DLD1 (cell line): Measurements from ENCODE around the gene PLA2G4F.

Source experiments
- in situ Hi-C: cut with HindIII; loops from 2 replicates; pipeline ENCODE4 v1.10.0; 2017; ENCODE audit warnings: low sequenced_read_pairs

PLA2G4F gene

DNA sequence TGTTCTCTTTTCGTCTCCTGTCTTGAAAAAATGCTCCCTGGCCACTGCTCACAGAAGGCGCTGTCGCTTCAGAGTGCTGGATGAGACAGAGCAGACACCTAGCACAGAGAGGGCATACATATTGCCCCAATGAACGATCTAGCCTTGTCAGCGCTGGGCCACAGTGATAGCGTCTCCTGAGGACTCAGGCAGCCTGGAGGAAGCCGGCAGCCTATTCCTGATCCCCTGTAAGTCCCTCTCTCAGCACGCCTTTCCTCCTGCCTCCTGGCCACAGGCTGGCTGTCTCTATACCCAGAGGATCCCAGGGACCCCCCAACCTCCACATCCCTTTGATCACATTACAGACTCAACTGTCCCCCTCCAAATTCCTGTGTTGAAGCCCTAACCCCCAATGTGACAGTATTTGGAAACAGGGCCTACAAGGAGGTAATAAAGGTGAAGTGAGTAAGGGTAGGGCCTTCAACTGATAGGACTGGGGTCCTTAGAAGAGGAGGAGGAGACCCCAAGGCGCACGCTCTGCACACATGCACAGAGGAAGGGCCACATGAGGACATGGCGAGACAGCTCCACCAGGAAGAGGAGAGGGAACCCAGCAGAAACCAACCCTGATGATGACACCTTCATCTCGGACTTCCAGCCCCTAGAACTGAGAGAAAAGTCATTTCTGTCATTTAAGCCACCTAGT lies 7.5 kb downstream of the PLA2G4F start:
- in situ Hi-C loops, result no loop called here

DNA sequence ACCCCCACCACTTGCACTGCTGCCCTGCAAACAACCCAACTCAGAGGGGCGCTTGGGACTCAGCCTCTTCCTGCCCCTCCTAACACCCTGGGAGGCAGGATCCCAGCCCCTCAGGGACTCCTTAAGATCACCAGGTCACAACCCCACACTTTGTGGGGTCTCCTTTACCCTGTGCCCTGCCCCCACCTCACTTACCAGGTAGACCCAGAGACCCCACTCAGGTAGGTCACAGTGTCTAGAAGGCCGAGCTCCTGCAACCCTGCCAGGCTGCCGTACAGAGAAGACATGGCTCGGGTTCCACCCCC lies 9.1 kb downstream of the PLA2G4F start:
- in situ Hi-C loops, result no loop called here

DNA sequence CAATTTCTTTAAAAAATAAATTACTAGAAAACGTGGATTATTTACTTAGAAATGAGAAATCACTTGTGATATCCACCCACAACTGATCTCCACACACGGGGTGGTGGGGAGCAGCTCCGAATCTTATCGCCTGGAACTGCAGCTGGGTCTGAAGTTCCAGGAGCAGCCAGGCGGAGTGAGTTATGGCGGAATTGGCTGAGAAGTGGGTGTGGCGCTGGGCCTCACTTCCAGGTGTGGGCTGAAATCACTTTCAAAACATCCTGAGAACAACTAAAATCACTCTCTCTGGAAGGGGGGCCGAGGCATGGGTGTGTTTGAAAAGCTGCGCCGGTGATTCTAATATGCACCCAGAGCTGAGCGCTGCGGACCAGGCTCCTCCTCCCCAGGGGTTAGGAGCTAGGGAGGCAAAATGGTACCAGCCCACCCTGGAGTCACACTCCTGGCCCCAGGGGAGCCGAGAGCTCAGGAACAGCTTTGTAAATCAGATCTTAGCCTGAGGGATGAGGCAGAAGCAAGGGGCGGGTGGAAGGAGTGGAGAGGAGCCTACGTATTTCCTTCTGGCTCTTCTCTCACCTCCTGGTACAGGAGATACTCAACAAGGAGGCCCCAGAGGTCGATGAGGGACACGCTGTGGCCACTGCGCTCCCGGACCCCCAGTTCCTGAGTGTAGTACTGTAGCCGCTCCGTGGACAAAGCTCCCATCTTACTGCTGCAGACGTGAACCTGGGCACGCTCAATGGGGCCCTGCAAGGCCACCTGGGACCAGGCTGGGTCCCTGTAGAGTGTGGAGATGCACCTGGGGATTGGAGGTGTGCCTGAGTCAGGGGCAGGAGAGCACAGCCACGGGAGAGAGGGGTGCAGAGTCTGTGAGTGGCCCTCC lies 9.6 kb downstream of the PLA2G4F start:
- in situ Hi-C loops, result no loop called here

DNA sequence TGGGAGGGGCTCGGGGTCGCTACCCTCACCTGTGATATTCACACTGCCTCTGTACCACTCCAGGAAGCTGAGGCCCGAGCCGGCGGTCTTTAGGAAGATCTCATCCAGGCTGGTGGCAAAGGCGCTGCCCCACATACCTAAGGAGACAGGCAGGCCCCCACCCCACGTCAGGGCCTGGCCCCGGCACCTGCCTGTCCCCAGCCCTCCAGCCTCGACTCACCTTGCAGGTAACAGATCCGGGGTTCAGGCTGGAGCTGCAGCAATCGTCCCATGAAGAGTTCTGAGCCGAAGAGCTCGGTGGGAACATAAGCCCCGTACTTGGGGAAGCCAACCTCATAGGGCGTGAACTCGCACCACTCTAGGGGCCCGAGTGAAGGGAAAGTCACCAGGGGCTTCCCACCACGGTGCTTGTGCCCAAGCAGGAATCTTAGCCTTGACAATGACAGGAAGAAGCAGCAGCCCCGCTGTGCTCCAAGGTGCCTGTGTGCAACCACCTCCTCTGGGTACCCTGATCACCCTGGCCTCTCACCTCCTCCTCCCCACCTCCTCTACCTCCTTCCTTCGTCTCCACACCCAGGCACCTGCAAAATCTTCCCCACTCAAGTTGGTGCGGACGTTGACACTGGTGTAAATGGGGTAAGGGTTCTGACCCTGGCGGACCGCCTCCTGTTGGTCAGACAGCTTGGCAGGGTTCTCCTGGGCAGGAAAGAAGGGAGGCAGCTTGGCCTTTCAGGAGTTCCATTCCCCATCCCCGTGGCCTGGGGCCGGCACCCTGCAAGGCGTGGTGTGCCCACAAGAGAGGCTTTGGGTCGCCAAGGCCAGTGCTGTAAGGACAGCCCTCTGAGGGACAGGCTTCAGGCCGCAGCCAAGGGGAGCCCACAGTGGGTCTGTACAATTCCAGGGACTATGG lies 10.6 kb downstream of the PLA2G4F start:
- in situ Hi-C loops, result no loop called here

DNA sequence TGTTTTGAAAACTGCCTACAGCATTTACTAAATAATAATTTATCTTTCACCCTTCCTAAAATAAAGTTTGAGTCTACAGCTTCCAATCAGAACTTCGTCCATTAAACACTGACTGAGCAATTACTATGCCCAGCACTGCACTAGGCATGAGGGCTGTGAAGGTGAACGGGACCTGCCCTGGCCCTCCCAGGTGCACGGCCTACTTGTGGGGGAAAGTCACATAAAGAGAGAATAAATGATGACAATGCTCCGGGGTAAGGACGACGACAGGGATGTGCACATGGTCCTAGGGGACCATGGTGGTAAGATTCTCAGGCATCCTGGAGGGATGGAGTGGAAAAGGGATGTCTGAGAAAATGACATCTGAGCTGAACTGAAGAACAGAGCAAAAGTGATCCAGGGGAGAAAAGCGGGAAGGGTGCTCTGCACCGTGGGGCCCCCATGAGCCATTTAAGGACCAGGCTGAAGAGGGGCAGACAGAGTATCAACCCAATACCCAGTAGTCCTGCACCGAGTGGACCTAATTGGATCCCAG lies 11.5 kb downstream of the PLA2G4F start:
- in situ Hi-C loops, result no loop called here

DNA sequence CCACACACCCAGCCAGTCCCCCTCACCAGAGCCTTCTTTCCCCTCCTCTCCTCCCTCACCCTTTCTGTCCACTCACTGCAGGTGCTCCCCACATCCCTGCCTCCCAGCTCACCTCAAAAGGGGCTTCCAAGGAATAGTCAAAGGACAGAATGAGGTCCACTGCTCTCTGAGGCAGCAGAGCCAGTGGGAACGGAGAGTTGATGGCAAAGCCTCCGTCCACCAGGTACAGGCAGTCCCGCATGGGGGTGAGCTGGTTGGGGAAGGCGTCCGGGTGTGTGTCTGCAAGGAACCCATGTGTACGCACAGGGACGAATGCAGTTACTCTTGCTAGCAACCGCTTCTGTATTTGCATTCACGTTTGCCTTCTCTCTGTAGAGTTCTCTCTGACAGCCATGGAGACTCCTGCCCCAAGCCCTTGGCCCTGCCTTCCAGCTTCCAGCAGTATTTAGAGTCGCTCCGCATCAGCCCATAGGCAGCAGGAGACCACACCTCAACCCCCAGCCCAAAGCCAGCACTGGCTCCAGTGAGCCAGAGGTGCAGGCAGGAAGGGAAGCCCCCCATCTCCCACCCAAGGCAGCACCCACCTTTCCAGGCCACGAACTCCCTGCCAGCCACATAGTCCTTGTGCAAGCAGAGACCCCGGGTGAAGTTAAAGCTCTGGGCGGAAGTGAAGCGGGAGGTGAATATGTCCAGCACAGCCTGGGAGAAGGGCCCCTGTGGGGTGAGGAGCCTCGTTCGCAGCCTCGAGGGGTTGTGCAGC lies 12.4 kb downstream of the PLA2G4F start:
- in situ Hi-C loops, result no loop called here

DNA sequence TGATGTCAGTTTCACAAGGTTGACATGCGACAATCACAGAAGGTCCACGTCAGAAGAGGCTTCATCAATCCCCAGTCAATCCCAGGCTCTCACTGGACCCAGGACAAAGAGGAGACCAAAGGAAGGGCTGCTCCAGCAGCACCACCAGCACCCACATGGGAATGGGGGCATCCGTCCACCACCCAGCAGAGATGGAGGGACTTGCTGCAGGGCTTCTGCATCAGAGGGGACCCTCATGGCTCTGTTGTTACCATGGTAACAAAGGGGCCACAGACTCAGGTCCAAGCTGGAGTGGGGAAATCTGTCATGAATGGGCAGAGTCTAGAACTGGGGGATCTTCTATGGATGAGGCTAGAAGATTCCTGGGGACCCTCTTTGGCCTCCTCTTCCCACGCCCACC lies 13.1 kb downstream of the PLA2G4F start:
- in situ Hi-C loops, result no loop called here

DNA sequence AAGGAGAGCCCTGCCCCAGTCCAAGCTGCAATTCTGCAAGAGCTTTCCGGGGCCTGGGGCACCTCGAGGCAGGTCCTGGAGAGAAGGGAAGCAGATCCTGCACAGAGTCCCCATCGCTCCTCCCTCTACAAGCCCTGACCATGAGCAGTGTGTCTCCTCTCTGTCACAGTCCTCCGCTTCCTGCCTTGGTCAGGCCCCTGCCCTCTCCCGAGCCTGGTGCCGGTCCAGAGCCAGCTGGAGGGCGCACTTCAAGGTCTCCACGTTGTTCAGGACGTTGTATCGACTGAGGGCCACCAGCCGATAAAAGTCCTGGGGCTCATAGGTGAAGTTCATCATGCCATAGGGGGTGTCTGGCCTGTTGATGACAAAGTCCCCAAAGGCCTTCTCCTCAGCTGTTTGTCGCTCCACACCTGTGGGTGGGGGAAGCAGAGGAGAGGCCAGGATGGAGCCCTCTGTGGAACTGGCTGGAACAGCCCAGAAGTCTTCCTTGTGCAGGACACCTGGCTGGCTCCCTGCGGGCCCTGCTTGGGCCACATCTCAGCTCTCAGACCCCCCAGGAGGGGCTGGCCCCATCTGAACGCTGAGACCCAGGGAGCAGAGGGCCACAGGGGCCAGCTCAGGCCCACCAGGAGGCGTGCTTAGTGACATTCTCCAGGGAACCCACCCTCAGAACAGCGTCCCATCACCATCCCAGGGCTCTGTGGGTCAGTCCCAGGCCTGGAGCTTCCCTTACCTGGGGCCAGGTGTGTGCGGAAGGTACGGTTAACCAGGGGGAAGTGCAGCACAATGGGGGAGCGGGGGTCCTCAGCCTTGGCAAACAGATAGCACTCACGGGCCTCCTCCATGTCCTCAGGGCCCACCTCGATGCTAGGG lies 14.4 kb downstream of the PLA2G4F start:
- in situ Hi-C loops, result no loop called here

DNA sequence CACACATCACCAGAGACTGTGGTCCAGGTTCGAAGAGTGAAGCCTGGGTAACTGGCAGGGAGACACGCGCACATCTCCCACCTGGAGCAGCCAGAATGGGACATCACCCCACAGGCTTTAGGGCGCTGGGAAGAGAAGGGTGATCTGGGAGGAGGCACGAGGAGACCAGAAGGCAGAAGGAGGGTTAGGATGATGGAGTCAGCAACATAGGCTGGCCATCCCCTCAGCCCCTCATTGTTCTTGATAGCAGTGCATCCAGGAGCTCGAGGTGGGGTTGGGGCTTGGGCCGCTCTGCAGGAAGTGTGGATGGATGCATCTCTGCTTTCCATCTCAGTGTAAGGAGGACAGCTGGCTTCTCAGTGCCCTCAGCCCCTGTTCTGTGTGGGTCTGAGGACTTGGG lies 15.2 kb downstream of the PLA2G4F start:
- in situ Hi-C loops, result no loop called here

DNA sequence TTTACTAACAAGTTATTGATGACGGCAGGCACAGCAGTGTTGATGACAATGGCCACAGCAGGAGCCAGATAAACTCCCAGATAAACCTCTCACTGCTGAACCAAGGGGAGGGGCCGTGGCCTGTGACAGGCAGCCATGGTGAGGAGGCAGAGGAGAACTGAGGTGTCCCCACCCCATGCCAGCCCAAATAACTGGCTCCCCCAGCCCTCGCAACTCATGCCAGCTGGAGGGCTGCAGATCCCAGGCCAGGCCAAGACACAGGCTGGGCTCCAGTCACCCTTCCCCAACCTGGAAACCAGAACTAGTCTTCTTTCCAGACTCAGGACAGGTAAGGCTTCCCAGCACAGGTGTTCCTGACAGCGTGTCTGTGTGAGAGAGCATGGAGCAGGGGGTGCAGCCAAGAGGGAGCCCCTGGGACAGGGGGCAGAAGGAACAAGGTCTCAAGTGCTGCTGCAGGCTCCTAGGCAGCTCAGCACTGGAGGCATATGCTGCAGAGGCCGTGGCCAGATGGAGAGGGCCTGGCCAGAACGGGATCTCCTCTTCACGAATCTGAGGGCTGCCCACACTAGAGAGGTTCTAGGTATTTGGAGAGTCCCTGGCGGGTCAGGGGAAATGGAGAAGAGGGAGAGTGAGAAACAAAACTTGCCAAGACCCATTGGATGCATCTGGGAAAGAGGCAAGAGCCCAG lies 15.9 kb downstream of the PLA2G4F start:
- in situ Hi-C loops, result no loop called here

DNA sequence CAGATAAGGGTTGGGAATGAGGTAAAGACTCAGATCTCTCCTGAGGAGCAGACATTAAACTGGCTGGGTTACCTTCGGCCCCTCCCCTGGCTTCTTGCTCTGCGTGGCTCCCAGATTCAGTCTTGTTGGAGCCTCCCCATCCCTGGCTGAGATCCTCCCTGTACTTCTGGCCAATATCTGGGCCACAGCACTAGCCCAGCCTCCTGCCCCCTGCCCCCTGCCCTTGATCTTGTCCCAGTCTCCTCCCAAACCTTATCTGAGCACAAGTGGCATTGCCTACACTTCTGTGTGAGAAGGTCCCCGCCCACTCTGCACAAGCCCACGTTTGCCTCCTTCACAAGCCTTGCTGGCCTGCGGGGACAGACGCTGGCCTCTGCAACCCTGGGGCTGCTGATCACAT lies 16.8 kb downstream of the PLA2G4F start:
- in situ Hi-C loops, result no loop called here

DNA sequence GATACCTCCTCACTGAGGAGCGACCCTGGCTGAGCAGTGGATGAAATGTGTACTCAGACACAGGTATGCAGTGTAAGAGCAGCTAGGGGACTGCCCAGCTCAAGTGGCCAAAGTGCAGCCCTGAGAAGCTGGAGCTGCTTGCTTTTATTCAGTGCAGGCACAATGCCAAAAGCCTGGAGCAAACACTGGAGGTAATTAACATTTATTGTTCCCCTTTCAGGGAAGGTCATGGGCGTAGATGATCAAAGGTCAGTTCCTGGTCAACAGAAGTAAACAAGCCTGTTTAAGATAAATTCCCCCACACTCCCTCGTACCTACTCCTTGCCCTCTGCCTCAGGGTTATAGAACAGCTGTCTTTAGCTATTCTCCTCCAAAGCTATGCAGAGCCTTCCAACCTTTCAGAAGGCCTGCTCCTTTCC lies 17.5 kb downstream of the PLA2G4F start:
- in situ Hi-C loops, result no loop called here

DNA sequence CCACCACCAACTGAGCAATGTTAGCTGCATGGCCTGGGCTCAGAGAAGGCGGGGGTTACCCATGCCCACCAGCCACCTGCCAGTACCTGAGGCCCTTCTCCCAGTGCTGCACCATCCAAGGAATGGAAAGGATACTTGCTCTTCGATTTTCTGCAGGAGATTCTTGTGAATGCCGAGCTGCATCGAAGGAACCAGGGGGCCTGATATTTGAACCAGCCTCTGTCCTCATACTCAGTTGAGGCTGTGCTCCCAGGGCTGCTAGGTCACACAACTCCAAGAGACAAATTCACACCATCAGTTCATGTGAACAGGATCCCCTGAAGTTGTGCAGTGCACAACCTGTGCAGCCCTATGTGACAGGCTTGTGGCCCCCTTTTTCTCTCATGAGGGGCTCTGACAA lies 18.0 kb downstream of the PLA2G4F start:
- in situ Hi-C loops, result no loop called here

DNA sequence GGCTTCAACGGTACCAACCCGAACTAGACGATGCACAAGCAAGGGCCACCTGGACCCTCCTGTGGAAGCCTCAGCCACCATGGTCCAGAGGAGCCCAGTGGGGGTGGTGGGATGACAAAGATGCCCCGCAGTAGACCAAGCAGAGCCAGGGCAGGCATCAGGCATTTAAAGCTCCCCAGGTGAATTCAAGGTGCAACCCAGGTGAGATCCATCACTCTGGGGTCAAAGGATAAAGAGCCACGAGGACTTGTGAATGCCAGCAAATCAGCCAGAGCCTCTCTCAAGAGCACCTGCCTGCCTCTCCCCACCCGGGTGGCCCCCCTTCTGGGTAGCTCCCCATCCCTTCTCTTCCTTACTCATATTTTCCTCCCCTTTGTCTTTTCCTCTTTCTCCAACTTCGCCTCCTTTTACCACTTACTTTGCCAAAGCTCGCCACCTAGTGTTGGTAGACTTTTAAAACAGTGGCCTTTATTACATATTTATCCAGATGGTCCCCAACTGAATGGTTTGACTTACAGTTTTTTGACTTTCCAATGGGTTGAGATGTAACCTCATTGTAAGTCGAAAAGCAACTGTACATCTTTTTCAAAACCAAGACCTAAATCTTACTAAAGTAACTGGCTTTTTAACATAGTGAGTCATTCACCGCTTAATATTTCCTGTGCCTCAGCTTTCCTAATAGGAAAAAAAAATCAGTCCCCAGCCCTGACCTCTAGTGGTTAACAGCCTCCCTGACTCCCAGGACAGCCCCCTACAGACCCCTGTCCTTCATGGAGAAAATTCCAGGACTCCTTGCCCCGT lies 18.8 kb downstream of the PLA2G4F start:
- in situ Hi-C loops, result no loop called here

DNA sequence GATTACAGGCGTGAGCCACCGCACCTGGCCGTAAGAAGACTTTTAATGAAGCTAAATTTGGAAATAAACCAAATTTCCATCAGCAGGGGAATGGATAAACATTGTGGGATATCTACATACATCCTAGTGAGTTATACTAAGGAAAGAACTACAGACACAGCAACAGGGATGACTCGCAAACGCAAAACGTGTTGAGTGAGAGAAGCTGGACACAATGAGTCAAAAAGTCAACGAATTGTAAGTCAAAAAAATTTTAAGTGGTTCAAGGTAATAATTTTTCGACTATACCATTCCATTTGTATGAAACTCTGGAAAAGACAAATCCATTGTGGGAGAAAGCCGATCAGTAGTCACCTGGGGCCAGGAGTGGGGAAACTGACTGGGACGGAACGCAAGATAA lies 19.9 kb downstream of the PLA2G4F start:
- in situ Hi-C loops, result no loop called here

DNA sequence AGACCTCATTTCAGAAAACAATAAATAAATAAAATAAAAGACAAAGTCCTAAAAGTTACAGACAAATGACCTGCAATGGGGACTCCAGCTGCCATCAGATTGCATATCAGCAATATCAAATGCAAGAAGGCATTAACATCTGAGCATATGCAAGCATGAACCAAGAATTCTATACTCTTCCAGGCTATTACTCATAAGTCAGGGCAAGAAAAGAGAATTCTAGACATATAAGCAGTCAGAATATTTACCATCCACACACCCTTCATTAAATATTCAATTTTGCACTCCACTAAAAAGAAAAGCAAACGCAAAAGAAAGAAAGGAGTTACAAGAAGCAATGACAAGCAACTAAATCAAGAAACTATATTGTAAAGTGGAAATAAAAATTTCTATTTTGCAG lies 21.1 kb downstream of the PLA2G4F start:
- in situ Hi-C loops, result no loop called here

DNA sequence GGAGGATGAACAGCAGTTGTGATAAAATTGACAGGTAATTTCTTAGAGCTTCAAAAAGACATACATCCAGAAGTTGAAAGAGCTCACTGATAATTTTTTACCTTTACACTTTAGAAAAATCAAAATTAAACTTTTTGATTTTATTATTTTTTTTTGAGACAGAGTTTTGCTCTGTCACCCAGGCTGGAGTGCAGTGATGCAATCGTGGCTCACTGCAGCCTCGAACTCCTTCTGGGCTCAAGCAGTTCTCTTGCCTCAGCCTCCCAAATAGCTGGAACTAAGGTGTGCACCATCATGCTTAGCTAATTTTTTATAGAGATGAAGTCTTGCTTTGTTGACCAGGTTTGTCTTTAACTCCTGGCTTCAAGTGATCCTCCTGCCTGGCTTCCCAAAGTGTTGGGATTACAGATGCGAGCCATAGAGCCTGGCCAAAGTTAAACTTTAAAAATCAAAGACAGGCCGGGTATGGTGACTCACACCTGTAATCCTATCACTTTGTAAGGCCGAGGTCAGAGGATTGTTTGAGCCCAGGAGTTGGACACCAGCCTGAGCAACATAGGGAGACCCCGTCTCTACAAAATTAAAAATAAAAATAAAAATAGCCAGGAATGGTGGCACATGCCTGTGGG lies 21.7 kb downstream of the PLA2G4F start:
- in situ Hi-C loops, result no loop called here
